Measurements from ENCODE around the gene KCTD5.

Gene KCTD5

DNA sequence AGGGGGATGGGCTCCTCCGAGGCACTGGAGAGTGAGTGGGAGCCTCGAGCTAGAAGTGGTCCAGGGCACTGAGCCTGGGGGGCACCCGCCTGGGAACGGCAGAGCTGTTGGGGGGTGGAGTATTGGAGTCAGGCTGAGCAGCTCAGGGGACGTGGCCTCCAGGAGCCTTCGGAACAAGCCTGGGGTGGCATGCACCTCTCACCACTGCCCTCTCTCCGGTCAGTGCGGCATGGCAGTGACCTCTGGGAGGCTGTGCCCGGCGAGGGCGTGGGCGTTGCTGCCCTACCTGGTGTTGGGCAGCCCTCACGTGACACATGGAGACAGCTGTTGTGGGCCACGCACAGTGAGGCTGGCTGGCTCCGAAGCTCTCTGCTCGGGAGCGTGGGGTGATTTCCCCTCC lies 23.8 kb downstream of the KCTD5 start:
- in situ Hi-C loops (cut with HindIII; ENCODE audit: low pct_unique_long_range_greater_than_20kb, low sequenced_read_pairs) = no loop called here
- TF ChIP-seq JUND (IDR thresholded peaks at IDR 0.05; ENCODE audit: low read depth) = no peak

DNA sequence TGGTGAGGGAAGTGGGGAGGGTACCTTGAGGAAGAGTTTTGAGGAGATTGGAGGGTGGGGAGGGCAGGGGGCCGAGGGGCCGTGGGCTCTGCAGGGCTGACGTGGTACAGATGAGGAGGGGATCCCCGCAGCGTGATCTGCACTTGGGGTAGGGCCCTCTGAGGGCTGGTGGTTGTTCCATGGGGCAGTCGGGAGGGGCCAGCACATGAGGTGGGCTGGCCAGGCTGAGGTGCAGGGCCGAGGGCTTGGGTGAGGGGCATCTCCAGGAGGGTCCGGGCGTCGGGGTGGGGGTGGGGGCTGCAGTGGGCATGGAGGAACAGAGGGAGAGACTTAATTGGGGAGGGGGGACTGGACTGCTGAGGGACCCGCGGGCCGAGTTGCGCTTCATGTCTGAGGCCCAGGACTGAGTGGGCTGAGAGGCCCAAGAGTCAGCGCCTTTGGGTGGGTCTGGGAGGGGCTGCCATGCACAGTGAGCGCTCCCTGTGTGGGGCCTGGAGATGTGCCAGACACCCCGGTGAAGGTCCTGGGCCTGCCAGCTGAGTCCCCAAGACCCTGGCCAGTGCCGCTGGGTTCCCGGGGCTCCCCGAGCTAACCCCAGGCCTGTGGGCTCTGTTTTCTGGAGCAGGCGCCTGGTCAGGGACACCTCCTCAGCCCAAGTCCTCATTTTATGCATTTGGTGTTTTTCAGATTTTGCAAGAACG lies 24.4 kb downstream of the KCTD5 start:
- no peak for TF ChIP-seq JUND (IDR thresholded peaks at IDR 0.05; ENCODE audit: low read depth)
- no peak for DNase-seq (ENCODE audit: low read depth in 1 of 2, low spot score in 1 of 2)
- in situ Hi-C loops (cut with HindIII; ENCODE audit: low pct_unique_long_range_greater_than_20kb, low sequenced_read_pairs) = no loop called here

More for the DNA sequence above, 23.8 kb downstream of the KCTD5 start:
- DNase-seq (ENCODE audit: low read depth in 1 of 2, low spot score in 1 of 2) = no peak

DNA sequence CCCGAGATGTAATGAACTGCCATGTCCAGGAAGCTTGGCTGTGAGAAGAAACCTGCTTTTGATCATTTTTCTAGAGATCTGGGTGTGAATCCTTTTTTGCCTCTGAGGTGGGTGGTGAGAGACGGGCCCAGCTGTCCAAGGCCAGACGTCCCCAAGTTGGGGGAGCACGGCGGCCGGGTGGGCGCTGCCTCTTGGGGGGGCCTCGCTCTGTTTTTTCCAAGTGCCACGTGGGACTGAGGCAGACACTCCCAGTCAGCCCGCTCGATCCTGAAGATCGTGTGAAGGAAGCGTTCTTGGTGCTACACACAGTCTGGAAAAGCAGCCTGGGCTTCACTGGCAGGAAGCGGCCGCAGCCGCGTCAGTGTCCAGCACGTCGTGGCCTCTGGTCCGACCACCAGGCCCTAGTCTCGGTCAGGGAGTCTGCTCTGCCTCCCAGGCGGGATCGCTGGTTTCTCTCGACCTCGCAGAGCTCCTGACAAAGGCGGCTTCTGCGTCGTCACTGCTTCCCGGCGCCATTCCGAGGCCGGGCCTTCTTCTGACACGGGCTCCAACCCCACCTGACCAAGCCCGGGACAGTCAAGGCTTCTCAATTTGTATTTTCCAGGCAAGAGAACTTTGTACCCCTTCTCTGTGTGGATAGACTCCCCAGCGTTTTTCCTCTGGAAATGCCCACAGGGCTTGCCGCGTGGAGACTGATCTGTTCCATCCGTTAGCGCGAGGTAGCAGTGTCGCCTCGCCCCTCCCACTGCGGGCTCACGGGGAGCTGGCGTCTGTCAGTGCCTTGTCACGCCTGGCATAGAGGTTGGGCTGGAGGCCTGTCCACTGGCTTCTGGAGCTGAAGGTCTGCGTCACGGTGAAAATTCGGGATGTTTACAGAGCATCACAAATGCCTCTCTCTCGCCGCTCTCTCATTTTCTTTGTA lies 25.3 kb downstream of the KCTD5 start:
- DNase-seq (ENCODE audit: low read depth in 1 of 2, low spot score in 1 of 2) = no peak
- TF ChIP-seq JUND (IDR thresholded peaks at IDR 0.05; ENCODE audit: low read depth) = no peak
- in situ Hi-C loops (cut with HindIII; ENCODE audit: low pct_unique_long_range_greater_than_20kb, low sequenced_read_pairs) = no loop called here

DNA sequence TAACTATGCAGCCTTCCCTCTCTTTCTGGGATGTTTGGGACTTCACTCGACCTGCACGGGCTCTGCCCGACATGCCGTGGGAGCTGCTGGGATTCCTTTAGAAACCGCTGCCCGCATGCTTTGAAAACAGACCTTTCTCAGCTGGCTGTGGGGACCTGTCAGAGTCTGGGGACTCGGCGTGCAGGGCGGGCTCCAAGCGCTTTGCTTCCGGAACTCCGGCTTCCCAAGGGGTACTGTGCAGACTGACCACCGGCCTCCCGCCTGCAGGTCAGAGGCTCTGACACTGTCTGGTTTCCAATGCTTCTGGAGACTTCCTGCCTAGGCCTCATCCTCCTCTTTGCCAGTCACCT lies 25.9 kb downstream of the KCTD5 start:
- no peak for TF ChIP-seq JUND (IDR thresholded peaks at IDR 0.05; ENCODE audit: low read depth)
- DNase-seq (ENCODE audit: low read depth in 1 of 2, low spot score in 1 of 2) = no peak
- in situ Hi-C loops (cut with HindIII; ENCODE audit: low pct_unique_long_range_greater_than_20kb, low sequenced_read_pairs) = no loop called here

DNA sequence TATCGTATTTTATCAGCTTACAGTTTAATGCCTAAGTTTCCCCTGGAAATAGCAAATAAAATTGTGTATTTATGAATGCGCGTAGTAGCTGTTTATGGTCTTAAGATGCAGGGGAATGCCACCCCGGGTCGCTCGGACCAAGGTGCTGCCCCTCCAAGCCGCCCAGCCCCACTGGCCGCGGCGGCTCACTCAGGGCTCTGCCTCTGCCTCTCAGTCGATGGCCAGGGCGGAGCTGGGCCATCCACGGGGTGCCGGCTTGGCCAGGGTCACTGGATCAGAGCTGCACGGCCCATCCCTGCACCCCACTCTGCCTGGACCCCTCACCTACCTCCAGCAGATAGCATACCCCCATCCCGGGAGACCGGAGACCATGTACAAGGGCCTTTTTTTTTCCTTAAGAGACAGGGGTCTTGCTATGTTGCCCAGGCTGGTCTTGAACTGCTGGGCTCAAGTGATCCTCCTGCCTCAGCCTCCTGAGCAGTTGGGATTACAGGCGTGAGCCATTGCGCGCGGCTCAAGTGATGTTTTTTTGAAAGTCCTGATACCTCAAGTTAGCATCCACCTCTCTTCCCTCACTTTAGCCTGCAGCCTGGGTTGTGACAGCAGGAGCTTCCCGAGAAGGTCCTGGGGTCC lies 26.7 kb downstream of the KCTD5 start:
- no peak for DNase-seq (ENCODE audit: low read depth in 1 of 2, low spot score in 1 of 2)
- in situ Hi-C loops (cut with HindIII; ENCODE audit: low pct_unique_long_range_greater_than_20kb, low sequenced_read_pairs) = no loop called here
- TF ChIP-seq JUND (IDR thresholded peaks at IDR 0.05; ENCODE audit: low read depth) = no peak

DNA sequence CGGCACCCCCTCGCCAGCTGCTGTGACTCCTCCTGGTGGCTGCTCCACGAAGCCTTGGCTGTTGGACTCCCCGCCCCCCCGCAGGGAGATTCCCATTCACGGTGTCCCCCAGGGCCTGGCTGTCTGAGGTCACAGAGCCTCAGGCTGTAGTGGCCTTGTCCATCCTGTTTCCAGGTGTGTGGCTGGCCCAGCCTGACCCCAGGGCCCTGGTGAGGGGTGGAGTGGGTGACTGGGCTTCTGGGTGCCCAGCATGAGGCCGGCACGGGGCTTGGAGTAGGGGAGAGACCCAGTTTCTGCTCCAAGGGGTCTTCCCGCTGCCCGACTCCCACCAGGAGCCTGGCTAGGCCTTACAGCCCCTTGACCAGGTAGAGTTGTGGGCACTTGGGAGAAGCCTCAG lies 27.3 kb downstream of the KCTD5 start:
- in situ Hi-C loops (cut with HindIII; ENCODE audit: low pct_unique_long_range_greater_than_20kb, low sequenced_read_pairs) = no loop called here
- no peak for TF ChIP-seq JUND (IDR thresholded peaks at IDR 0.05; ENCODE audit: low read depth)
- no peak for DNase-seq (ENCODE audit: low read depth in 1 of 2, low spot score in 1 of 2)

DNA sequence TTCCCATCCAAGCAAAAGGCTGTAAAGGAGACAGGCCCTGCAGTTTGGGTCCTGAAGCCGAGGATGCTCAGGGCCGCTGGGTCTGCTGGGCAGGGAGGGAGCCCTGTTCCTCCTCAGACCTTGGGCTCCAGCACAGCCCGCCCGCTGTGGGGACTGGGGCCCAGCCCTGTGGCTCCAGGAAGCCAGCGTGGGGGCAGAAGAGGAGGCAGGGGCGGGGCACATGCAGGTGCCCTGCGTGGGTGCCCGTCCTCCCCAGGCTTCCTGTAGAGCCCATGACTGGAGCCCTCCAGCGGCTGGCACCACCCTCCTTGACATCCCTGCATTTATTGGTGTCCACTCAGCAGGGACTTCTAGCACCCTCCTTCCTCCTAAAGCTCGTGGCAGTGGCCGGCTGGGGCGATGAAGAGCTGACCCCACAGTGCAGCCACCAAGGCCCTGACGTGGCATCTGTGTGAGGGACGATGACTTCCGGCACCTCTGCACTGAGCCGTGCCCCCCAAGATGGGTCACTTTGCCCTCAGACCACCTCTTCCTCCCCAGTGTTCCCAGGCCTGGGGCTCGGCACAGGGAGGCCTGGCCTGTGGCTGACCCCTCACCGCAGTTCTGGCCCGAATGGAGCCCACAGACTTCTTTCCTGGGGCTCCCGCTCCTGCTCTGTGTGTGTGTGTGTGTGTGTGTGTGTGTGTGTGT lies 27.8 kb downstream of the KCTD5 start:
- DNase-seq (ENCODE audit: low read depth in 1 of 2, low spot score in 1 of 2) = no peak
- in situ Hi-C loops (cut with HindIII; ENCODE audit: low pct_unique_long_range_greater_than_20kb, low sequenced_read_pairs) = no loop called here
- no peak for TF ChIP-seq JUND (IDR thresholded peaks at IDR 0.05; ENCODE audit: low read depth)

DNA sequence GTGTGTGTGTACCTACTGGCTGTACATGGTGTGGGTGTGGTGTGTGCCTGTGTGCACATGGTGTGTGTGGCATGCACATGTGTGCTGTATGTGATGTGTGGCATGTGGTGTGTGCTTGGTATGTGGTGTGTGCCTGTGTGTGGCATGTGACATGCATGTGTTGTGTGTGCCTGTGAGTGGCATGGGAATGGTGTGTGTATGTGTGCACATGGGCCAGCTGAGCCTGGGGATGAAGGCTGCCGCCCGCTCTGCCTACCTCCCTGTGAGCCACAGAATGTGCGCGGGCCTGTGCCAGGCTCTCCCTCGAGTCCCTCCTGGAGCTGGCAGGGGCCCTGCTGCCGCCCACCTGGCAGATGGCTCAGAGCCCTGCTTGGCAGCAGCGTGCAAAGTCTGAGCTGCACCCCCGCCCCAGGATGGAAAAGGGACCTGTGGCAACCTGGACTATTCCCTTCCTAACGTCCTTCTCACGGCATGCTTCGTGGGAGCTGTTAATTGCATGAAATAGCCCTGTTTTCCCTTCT lies 28.4 kb downstream of the KCTD5 start:
- no peak for DNase-seq (ENCODE audit: low read depth in 1 of 2, low spot score in 1 of 2)
- no peak for TF ChIP-seq JUND (IDR thresholded peaks at IDR 0.05; ENCODE audit: low read depth)

DNA sequence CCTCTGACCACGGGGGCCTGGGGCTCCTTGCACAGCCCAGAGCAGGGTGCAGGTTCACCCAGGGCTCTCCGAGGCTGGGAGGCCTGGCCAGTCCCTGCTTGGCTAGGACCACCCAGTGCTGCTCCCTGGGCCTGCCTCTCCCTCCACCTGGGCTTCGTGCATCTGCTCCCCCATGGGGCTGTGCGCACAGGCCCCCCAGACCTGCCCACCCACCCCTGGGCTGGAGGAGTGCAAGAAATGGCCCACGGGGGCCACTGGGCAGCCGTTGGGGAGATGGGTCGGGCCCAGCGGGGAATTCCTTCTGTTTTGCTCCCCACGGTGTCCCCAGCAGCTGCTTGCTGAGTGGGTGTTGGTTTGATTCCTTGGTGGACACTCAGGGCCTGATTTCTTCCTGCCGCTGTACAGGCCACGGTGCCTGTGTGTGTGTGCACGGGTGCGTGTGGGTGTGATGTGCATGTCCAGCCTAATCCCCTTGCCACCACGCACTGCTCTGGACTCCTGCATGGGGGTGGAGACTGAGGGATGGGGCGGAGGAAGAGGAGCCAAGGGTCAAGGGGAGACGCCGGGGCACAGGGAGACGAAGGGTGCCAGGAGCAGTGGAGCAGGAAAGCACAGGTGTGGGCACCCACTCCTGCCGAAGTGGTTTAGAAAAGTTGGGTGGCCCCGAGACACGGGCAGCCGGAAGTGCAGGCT lies 29.2 kb downstream of the KCTD5 start:
- in situ Hi-C loops (cut with HindIII; ENCODE audit: low pct_unique_long_range_greater_than_20kb, low sequenced_read_pairs) = no loop called here
- no peak for DNase-seq (ENCODE audit: low read depth in 1 of 2, low spot score in 1 of 2)
- no peak for TF ChIP-seq JUND (IDR thresholded peaks at IDR 0.05; ENCODE audit: low read depth)

More for the DNA sequence above, 28.4 kb downstream of the KCTD5 start:
- in situ Hi-C loops (cut with HindIII; ENCODE audit: low pct_unique_long_range_greater_than_20kb, low sequenced_read_pairs) = no loop called here

DNA sequence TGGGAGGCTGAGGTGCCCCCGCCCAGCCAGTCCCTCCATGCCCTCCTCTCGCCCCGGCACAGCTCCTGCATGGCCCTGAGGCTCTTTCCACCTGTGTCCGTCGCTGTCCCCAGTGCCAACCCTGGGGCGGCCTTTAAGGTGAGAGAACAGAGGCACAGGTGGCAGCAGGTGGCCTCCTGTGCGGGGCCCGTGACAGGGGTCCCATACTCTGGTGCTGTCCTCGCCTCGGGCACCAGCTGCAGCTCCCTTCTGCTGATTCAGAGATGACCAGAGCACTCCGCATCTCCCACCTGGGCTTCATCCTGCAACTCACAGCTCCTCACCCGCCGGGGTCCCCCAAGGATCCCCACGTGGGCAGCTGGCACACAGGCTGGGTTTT lies 29.7 kb downstream of the KCTD5 start:
- no peak for DNase-seq (ENCODE audit: low read depth in 1 of 2, low spot score in 1 of 2)
- no peak for TF ChIP-seq JUND (IDR thresholded peaks at IDR 0.05; ENCODE audit: low read depth)
- in situ Hi-C loops (cut with HindIII; ENCODE audit: low pct_unique_long_range_greater_than_20kb, low sequenced_read_pairs) = no loop called here

DNA sequence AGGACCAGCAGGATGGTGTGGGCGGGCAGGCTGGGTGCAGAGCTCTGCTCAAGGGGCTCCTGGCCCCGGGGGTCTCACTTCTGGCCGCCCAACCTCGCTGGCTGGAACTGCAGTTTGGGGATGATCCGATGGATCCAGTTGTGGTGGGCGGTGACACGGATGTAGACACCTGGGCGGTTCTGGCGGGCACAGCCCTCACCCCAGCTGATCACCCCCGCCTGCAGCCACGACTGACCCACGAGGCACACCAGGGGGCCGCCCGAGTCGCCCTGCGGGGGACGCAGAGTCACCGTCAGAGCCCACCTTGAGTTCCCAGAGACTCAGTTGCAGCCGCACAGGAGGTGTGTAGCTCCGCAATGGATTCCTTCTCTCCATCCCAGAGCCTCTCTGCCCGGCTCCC lies 30.2 kb downstream of the KCTD5 start:
- no peak for DNase-seq (ENCODE audit: low read depth in 1 of 2, low spot score in 1 of 2)
- in situ Hi-C loops (cut with HindIII; ENCODE audit: low pct_unique_long_range_greater_than_20kb, low sequenced_read_pairs) = no loop called here
- TF ChIP-seq JUND (IDR thresholded peaks at IDR 0.05; ENCODE audit: low read depth) = no peak

DNA sequence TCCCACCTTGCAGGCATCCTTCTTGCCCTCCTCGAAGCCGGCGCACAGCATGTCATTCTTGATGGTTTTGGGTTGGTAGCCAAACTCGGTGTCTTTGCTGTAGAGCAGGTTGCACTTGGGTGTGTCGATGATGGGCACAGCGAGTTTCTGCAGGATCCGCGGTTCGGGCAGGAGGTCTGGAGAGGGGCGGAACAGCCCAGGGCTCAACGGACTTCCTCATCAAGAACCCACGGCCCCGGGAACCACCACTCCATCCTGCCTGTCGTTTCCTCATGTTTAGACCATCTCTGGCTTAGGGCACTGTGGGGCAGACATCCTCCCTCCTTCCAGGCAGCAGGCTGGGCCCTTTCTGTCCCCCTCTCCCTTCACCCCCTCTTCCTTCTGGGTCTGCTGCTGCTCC lies 31.2 kb downstream of the KCTD5 start:
- in situ Hi-C loops (cut with HindIII; ENCODE audit: low pct_unique_long_range_greater_than_20kb, low sequenced_read_pairs) = no loop called here
- no peak for DNase-seq (ENCODE audit: low read depth in 1 of 2, low spot score in 1 of 2)
- no peak for TF ChIP-seq JUND (IDR thresholded peaks at IDR 0.05; ENCODE audit: low read depth)

Data from T47D (cell line).